SK-N-MC (cell line): ENCODE results near the gene GSKIP.

Experiments used
- EZH2 ChIP-seq: fragments of 200-600 bp; sonication (generic); IDR thresholded peaks from one replicate; pipeline ENCODE4 v1.6.1; 2017; ENCODE audit warnings: antibody characterized with exemption
- POLR2AphosphoS5 ChIP-seq: IDR thresholded peaks from 2 replicates; pipeline ENCODE4 v1.6.1; 2012; ENCODE audit warnings: mild to moderate bottlenecking, low read depth, low read length, borderline replicate concordance

- TF ChIP-seq EZH2 (no peak), POLR2AphosphoS5 (no peak)
Observed at GRCh38 chr14:96359959-96360358, 3.4 kb upstream of the GSKIP start.
